Aorta (tissue), 5 donors: ENCODE results near the gene SH3PXD2B. TPM values are rescaled to one million over a fixed set of nuclear protein-coding genes. Genes with fewer than 3 reads are reported as not detected.

Experiments
- ATAC-seq: fragments of 200-7000 bp; cut with Tn5 transposase; one replicate; pipeline ENCODE4 v1.9.1; 2022; ENCODE audit warnings: moderate library complexity; ENCODE audit not compliant: low FRiP score
- DNase-seq, 2 donors: peaks; one replicate each; pipeline ENCODE4 v3.0.0-alpha.2; 2020
- H3K27ac ChIP-seq, 2 donors: one replicate each; pipeline ENCODE4 v1.5.1; 2013; ENCODE audit warnings: low read length in 2 of 2, mild to moderate bottlenecking in 2 of 2, moderate library complexity in 2 of 2, control low read depth in 1 of 2, inconsistent platforms in 1 of 2, low read depth in 1 of 2
- H3K27me3 ChIP-seq, 2 donors: one replicate each; pipeline ENCODE4 v1.6.1; 2013; ENCODE audit warnings: control low read depth in 1 of 2, low read length in 1 of 2, mild to moderate bottlenecking in 1 of 2, moderate library complexity in 1 of 2; ENCODE audit not compliant: insufficient read depth in 2 of 2, control insufficient read depth in 1 of 2
- H3K36me3 ChIP-seq, 2 donors: one replicate each; pipeline ENCODE4 v1.6.1; 2013; ENCODE audit warnings: control low read depth in 1 of 2, low read length in 1 of 2, mild to moderate bottlenecking in 1 of 2; ENCODE audit not compliant: insufficient read depth in 2 of 2, control insufficient read depth in 1 of 2
- H3K4me1 ChIP-seq, 2 donors: one replicate each; pipeline ENCODE4 v1.6.1; 2013; ENCODE audit warnings: low read length in 2 of 2, control low read depth in 1 of 2, mild to moderate bottlenecking in 1 of 2, moderate library complexity in 1 of 2; ENCODE audit not compliant: insufficient read depth in 2 of 2, control insufficient read depth in 1 of 2
- H3K4me3 ChIP-seq, 2 donors: one replicate each; pipeline ENCODE4 v1.5.1; 2013; ENCODE audit warnings: low read length in 2 of 2, control low read depth in 1 of 2, mild to moderate bottlenecking in 1 of 2
- H3K9me3 ChIP-seq: one replicate; pipeline ENCODE4 v1.6.1; 2013; ENCODE audit warnings: mild to moderate bottlenecking, low read length; ENCODE audit not compliant: control insufficient read depth
- WGBS, 2 donors: extraction: QIAGEN DNeasy Blood & Tissue Kit; methylation state at CpG; one replicate each; pipeline ENCODE4 v1.1.7; 2013; 5-methylcytosine and 5-hydroxymethylcytosine counted together
- intact Hi-C, 2 donors: fragments of 100-400 bp; cut with DNase I; formaldehyde crosslinking; loops; one replicate each; pipeline versions ENCODE4 v1.14.2 to v1.15.0; 2022
- long read RNA-seq, 2 donors: library from polyadenylated mRNA; unstranded; transcript quantifications; one replicate each; pipeline ENCODE4 v2.0.0, GENCODE V29; 2020 to 2021
- polyA plus RNA-seq, 2 donors: library from polyadenylated mRNA; stranded (reverse); fragments of 200-250 nt; gene quantifications; one replicate each; pipeline ENCODE4 v1.2.3, GENCODE V29; 2013
- total RNA-seq, 2 donors: library from RNA; stranded (reverse); fragmentation: NEBNext Ultra II Directional; extraction: Animal tissue kit (Norgen Biotek cat#: 25700); gene quantifications; one replicate each; pipeline ENCODE4 v1.2.1, GENCODE V29; 2021
- donor health status: healthy with polysubstance abuse.
- donor health status: Bipolar disorder and iron deficiency.
- donor health status: DM: no; HTN: no; CAD: no.
- donor health status: DM: no; HTN: no; CAD: no.
- donor health status: DM: yes; HTN: yes; CAD: no.

SH3PXD2B gene
- total RNA-seq (10 to 100 TPM; 43.3 to 69.1 TPM), polyA plus RNA-seq (1 to 10 TPM; 4.5 to 7.3 TPM)
- long read RNA-seq, donor 1, full-length matches to known transcripts = 1 of 46 reads
- long read RNA-seq, donor 1, partial matches to known transcripts = 3 of 46 reads
- long read RNA-seq, donor 1, other reads (novel, unspliced or antisense) = 42 of 46 reads
- long read RNA-seq, donor 2, full-length matches to known transcripts = 1 of 26 reads
- long read RNA-seq, donor 2, partial matches to known transcripts = 2 of 26 reads
- long read RNA-seq, donor 2, other reads (novel, unspliced or antisense) = 23 of 26 reads

GRCh38 chr5:172454358-172455086 is at the start of gene SH3PXD2B:
Gene SH3PXD2B, minus strand, starts transcription at chr5:172454525. Its CDS starts 173 bp downstream, at chr5:172454352.
- Histone ChIP-seq H3K4me1 (no peaks in the 10 kb centered on the region), H3K4me3 (peak within 1 kb of the TSS; percentile 90 to 92), H3K9me3 (no peaks in the 10 kb centered on the region), H3K27ac (peak within 1 kb of the TSS in 1 of 2 donors; percentile 89), H3K36me3 (no peaks in the 10 kb centered on the region), H3K27me3 (no peaks in the 10 kb centered on the region)
- WGBS, 2 donors = 2 to 5% methylated on average over 38 to 89 of the region's 89 CpGs
- ATAC-seq = peak; percentile 31
- DNase-seq = peak; percentile 75 to 88
- intact Hi-C loops = loop anchor here (5.0 to 10.0 kb wide), 2 partner anchors 37 to 500 kb away; partner anchors contain the start of gene RPL26L1 (in 1 of the 2)

DNA sequence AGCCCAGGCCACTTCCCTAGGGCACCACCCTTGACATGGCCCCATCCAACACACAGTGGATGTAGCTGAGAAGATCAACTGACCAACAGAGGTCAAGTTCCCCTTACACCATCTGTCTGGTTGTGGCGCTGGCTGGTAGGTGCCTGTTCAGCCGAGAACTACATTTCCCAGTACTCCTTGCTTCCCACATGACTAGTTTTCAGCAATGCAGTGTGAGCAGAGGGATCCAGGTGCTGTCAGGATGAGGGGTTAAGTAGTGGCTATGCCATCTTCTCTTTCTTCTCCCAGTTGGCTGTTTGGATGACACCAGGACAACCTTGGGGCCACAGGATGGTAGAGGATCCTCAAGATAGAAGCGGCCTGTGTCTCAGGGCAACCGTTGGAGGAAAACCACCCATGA is 48.6 kb upstream of the SH3PXD2B start:
- Histone ChIP-seq H3K4me1 (no peaks in the 10 kb centered on the region), H3K27me3 (no peaks in the 10 kb centered on the region), H3K36me3 (no peaks in the 10 kb centered on the region), H3K27ac (no peak overlapping the region), H3K4me3 (no peak overlapping the region), H3K9me3 (no peaks in the 10 kb centered on the region)
- intact Hi-C loops = no loop called here
- DNase-seq (peak in 1 of 2 donors; percentile 54), ATAC-seq (no peak)
- 94 to 98% methylated on average over 4 of the region's 4 CpGs for WGBS, 2 donors

GRCh38 chr5:172502410-172502809 is 48.1 kb upstream of the SH3PXD2B start:
- Histone ChIP-seq H3K27me3 (no peaks in the 10 kb centered on the region), H3K4me3 (no peak overlapping the region), H3K27ac (no peak overlapping the region), H3K9me3 (no peaks in the 10 kb centered on the region), H3K4me1 (no peaks in the 10 kb centered on the region), H3K36me3 (no peaks in the 10 kb centered on the region)
- DNase-seq = peak in 1 of 2 donors; percentile 62
- WGBS, 2 donors = 96 to 97% methylated on average over 8 of the region's 8 CpGs
- intact Hi-C loops = no loop called here
- no peak for ATAC-seq

- Histone ChIP-seq H3K9me3 (no peaks in the 10 kb centered on the region), H3K36me3 (no peaks in the 10 kb centered on the region), H3K27me3 (no peaks in the 10 kb centered on the region), H3K4me1 (no peaks in the 10 kb centered on the region), H3K27ac (no peak overlapping the region), H3K4me3 (no peak overlapping the region)
- intact Hi-C loops = no loop called here
- 93% methylated on average over 7 of the region's 7 CpGs for WGBS, 2 donors
- peak in 1 of 2 donors; percentile 17 for DNase-seq
- ATAC-seq = no peak
Observed at GRCh38 chr5:172501708-172502320, 47.5 kb upstream of the SH3PXD2B start.

GRCh38 chr5:172499287-172499686 is 45.0 kb upstream of the SH3PXD2B start:
- Histone ChIP-seq H3K4me1 (no peaks in the 10 kb centered on the region), H3K9me3 (no peaks in the 10 kb centered on the region), H3K27ac (no peak overlapping the region), H3K27me3 (no peaks in the 10 kb centered on the region), H3K36me3 (no peaks in the 10 kb centered on the region), H3K4me3 (no peak overlapping the region)
- ATAC-seq = no peak
- intact Hi-C loops = no loop called here
- peak in 1 of 2 donors; percentile 14 for DNase-seq
- 90 to 96% methylated on average over 2 of the region's 2 CpGs for WGBS, 2 donors

GRCh38 chr5:172498431-172499129 is 44.3 kb upstream of the SH3PXD2B start:
- no peaks in the 10 kb centered on the region for H3K9me3 ChIP-seq
- no peaks in the 10 kb centered on the region for H3K4me1 ChIP-seq
- 97 to 99% methylated on average over 12 of the region's 12 CpGs for WGBS, 2 donors
- H3K36me3 ChIP-seq = no peaks in the 10 kb centered on the region
- DNase-seq (peak in 1 of 2 donors; percentile 21), ATAC-seq (no peak)
- intact Hi-C loops = no loop called here
- no peak overlapping the region for H3K27ac ChIP-seq
- no peak overlapping the region for H3K4me3 ChIP-seq
- no peaks in the 10 kb centered on the region for H3K27me3 ChIP-seq

GRCh38 chr5:172497591-172498255 is 43.4 kb upstream of the SH3PXD2B start:
- no peaks in the 10 kb centered on the region for H3K36me3 ChIP-seq
- no peak overlapping the region for H3K27ac ChIP-seq
- ATAC-seq = no peak
- no peaks in the 10 kb centered on the region for H3K4me1 ChIP-seq
- 95% methylated on average over 13 to 14 of the region's 14 CpGs for WGBS, 2 donors
- no peaks in the 10 kb centered on the region for H3K27me3 ChIP-seq
- intact Hi-C loops = no loop called here
- no peaks in the 10 kb centered on the region for H3K9me3 ChIP-seq
- no peak for DNase-seq
- H3K4me3 ChIP-seq = no peak overlapping the region
